Activated gamma-delta T cell (primary cell): ENCODE measurements around the gene HNRNPR.
A peak's percentile ranks its signal among the peaks of the same experiment; 100 is the strongest.
"Not testable (repeated sequence)": the region's sequence is repeated elsewhere in the genome, so short reads cannot be mapped to it uniquely, and the experiment has no call there.

Source experiments
- DNase-seq: peaks from one replicate; lab custom pipeline; 2025; lab: John Stamatoyannopoulos, UW
- total RNA-seq, 2 donors: gene quantifications; one replicate each; lab custom pipeline; 2026; lab: John Stamatoyannopoulos, UW

Gene HNRNPR
- total RNA-seq = 179 to 181 reads per million in 2 donors

DNA sequence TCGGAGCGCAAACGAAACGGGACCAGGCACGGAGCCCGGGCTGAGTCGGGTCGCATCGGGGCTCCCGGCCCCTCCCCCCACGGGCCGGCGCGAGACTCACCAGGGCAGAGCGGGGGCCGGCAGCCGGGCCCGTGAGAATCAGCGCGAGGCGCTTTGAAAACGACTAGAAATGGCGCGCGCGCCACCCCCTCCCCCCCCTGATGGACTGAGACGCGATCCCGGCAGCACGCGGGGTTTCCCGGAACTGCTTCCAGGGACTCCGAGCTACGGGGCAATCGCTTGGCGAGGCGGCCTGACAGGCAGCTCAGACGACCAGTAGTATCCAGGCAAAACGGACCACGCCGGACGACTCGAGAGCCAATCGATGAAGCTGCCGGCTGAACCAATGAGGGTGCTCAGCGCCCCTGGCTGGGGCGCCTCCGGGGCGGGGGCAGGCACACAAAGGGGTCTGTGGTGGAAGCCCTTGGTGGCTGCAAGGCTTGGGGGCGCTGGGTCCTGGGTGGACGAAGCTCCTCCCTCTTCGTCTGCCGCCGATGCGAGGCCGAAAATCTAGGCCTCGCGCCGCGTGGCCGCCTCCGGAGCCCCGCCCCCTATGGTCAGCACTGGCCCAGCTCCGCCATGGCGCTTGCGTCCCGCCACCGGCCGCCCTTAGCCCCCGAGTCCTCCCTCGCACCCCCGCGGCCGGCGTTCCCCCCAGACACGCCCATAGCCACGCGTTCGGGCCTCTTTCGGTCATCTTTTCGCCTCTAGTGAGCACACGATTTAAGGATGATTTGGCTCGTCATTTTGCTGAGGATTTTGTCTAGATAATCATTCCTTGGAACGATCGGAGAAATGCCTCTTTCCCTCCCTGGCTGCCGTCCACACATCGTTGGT, at the start of gene HNRNPR:
Gene HNRNPR (minus strand): TSS at position 174 of the 876 bp plus-strand sequence. CDS start 3,276 bp downstream, outside the sequence.
- peak; percentile 92 for DNase-seq

DNA sequence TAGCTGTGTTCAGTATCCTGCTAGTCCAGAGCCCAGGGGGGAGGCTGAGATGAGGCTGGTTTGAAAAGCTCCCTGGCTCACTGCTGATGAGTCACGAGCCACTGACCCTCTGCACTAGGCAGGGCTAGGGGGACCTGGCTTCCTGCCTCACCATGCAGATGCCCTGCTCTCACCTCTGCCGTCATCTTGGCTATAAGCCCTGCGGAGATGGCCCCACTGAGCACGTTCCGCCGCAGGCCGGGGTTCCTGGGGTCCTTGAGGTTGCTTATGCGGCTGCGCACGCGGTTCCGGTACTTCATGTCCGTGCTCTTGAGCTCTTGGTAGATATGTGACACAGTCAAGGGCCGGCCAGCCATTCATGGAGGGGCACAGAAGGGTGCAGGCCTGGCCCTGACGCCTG, 49.6 kb upstream of the HNRNPR start:
- DNase-seq = no peak

DNA sequence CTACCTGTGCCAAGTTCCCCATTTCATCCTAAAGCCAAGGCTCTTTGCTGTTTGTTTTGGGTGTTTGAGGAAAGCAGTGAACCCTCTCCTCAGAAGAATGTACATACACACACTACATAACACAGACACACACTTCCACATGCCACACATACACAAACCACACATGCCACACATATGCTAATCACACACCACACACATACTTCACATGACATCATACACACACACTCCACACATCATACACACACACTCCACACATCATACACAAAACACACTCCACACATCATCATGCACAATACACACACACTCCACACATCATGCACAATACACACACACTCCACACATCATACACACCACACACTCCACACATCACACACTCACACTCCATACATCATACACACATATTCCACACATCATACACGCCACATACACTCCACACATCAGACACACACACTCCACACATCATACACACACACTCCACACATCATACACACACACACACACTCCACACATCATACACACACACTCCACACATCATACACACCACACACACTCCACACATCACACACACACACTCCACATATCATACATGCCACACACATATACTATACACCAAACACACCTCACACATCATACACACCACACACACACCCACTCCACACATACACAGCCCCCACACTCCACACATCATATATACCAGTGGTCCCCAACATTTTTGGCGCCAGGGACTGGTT, 48.2 kb upstream of the HNRNPR start:
- no peak for DNase-seq

DNA sequence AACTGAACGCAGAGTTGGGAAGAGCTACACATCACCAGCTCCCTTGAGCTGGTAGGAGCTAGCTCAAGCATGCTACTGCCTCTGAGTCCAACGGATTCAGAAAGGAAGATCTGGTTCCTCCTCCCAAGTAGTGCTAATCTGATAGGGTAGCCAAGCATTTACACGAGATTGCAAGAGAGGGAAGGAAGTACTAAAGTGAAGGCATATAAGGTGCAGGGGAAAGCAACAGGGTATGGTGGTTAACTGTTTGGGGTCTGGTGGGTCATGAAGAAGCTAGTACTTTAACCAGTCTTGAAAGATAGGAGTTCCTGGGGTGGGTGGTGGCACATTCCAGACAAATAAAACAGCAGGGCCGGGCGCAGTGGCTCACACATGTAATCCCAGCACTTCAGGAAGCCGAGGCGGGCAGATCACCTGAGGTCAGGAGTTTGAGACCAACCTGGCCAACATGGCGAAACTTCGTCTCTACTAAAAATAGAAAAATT, 45.8 kb upstream of the HNRNPR start:
- DNase-seq = no peak

DNA sequence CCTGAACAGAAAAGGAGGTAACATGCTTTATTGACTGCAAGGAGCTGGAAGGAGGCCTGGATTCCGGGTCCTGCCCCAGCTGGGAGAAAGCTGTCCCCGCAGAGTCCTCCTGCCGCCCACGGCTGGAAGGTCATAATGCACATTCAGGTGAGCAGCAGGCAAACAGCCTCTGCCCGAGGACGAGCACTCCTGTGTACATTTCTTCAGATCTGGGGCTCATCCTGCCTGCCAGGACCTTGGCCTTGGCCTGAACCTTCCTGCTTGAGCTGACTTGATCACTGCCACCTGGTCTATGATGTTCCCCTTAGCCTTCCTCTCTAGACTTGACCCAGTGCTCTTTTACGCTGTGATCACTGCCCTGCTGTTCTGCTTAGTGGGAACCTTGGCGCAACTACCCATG, 43.4 kb upstream of the HNRNPR start:
- DNase-seq = no peak

DNA sequence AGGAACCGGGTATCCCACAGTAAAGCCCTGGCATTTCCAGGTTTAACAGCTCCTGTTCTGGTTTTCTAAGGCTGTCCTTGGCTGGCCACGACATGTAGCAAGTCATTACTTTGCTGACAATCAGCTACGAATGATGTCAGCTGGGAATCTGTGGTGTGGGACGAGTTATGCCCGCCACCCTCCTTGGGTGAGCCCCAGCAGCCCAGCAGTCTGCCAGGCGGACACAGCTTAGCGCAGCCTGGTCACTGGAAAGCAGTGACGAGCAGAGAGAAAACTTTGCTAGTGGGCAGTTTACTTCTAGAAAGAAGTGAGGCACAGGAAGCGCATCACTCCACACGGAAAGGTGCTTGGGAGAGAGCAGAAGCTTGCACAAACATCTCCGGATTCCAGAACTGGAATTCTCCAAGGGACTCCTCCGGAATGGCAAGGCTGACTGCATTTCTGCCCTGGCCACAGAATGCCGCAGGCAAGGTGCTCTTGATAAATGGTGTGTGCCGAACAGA, 41.1 kb upstream of the HNRNPR start:
- DNase-seq = no peak

- DNase-seq = no peak
Measured at GRCh38 chr1:23384312-23385058, 40.4 kb upstream of the HNRNPR start.

GRCh38 chr1:23383577-23384311, 39.7 kb upstream of the HNRNPR start:
- DNase-seq = no peak

- no peak for DNase-seq
Measured at GRCh38 chr1:23381233-23381885, 37.3 kb upstream of the HNRNPR start.

DNA sequence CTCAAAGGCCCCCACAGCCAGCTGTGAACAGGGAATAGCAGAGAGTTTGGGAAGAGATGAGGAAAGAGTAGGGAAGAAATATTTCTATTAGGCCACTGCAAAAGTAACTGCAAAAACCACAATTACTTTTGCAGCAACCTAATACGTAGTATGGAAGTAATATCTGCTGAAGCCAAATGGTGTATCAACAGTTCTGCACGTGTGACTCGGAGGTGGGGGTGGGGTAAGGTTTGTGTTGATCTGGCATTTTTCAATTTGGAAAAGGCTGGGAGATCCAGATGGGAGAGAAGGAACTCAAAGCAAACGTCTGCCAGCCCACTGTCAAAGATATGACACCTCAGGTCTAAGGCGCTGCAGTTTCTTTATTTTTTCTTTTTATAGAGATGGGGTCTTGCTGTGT, 36.6 kb upstream of the HNRNPR start:
- DNase-seq = no peak

- not testable (repeated sequence) for DNase-seq
Measured at GRCh38 chr1:23380236-23380635, 36.2 kb upstream of the HNRNPR start.

DNA sequence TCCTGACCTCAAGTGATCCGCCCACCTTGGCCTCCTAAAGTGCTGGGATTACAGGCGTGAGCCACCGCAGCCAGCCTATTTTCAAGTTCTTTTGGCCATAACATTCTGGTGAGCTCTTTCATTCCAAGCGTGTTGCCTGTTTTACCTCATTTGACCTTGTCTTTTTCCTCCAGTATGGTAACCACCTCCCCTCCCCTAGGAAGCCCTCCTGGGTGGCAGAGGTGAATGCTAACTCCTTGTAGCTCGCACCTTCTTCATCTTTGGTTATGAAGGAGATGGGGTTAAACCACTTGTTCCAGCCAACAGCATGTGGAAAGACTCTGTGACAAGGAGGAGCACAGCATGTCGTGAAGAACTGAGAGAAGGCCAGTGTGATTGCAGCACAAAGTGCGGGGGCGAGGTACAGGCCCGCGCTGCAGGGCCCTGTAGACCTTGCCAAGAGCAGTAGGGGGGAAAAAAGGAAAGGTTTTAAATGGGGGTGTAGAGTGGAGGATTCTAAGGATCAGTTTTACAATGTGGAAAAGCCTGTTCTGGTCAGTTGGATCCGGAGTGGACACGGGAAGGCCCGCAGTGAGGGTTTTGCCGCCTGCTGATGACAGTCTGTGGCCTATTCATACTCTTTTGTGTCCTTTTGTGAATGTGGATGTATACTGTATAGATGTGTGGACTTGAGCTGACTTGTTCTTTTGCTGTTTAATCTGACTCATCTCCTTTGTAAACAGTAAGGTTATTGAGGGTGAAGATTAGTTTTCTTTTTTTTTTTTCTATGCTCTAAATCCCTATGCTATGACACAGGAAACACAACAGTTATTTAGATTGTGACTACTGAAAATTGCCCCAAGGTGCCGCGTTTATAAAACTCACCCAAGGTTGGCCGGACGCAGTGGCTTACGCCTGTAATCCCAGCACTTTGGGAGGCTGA, 33.1 kb upstream of the HNRNPR start:
- no peak for DNase-seq

- DNase-seq = not testable (repeated sequence)
Measured at GRCh38 chr1:23374079-23374735, 30.1 kb upstream of the HNRNPR start.

DNA sequence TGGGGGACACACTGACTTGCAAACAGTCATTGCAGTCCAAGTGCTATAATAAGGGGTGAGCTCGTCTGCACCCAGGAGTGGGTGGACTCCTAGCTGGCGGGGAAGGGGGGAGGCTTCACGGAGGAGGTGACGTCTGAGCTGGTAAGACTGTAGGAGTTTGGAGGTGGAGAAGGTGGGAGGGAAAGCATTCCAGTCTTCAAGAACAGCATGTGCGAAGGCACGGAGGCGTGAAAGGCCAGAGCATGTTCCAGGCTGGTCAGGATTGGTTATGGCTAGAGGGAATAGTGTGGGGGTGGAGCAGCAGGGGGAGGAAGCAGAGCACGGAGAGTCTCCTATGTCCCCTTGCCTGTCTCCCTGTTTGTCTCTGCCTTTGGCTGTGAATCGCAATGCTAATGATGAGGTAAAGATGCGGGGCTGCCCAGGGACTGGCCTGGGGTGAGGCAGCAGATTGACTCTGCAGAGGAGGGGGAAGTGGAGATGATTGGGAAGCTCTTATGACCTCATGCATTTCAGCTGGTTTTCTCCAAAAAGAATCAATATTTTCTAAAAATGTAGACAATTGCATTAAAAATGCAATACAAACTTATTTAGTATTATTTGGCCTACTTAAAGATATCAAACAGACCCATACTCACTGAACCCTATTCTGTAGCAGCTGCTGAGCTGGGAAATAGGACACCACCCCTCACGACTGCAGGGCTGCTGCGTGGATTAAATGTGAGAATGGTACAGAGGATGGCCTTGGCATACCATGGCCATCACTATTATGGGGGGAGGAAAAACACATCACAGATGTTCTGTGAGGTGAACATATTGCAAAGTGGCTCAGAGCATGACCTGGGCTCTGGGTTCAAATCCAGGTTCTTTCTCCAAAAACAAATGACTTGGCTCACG, 28.1 kb upstream of the HNRNPR start:
- DNase-seq = no peak

GRCh38 chr1:23370709-23371584, 26.9 kb upstream of the HNRNPR start:
- DNase-seq = no peak

DNA sequence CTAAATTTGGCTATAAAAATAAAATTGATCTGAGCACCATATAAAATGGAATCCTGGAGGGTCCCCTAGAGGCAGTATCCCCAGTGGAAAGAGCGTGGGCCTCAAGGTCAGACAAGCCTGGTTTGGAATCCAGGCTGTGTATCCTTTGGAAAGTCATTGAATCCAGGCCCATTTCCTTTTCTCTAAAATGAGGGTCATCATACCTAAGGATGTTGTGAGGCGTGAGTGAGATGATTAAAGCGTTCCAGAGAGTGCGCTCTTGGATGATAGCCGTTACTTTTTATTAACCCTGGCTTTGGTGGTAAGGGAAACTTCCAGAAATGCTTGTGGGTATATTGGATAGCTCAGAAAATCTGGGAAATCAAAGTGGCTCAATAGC, 26.2 kb upstream of the HNRNPR start:
- DNase-seq = no peak
